NCI-H82 treated with DMSO at 0.1 percent for 48 hours (cell line): ENCODE results near the gene RAMP1.
A peak's percentile ranks its signal among the peaks of the same experiment; 100 is the strongest.

Experiments used
- DNase-seq: peaks from one replicate; lab custom pipeline; 2025; ENCODE audit not compliant: unreplicated experiment; lab: John Stamatoyannopoulos, UW

The RAMP1 gene

DNA sequence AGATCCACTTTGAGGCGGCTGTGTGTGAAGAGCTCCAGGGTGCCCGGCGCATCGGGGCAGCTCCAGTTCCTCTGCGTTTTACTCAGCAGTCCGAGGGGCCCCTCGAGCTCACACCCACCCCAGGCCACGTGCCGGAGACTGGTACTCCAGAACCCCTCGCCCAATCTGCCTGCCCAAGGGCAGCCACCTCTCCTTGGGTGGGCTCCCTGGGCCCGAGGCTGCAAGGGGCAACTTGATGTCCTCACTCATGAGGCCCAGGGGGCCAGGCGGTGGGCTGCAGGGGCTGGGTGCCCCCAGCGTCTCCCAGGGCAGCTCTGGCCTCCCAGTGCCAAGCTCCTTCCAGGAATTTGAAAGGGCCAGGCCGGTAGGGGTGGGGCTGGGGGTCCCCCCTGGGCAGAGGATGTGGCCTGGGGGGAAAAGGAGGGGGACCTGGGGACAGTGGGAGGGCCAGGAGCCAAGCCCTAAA, 16.7 kb downstream of the RAMP1 start:
- no peak for DNase-seq

DNA sequence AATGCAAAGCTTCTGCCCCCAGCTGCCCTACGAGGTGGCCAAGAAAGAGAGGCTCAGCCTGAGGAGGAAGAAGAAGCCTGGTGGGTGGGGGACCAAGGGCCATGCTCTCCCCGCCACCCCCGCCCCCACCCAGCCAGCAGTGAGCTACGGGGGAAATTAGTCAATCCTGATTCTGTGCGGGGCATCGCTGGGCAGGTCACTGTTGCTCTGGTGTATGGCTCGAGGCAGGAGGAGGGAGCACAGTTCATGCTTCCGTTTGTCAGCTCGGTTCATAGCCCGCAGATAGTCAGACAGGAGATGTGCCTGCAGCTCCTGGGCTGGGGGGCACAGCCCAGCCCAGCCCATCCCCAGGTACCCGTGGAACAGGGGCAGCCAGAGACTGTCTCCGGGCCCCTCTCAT, 17.1 kb downstream of the RAMP1 start:
- no peak for DNase-seq

DNA sequence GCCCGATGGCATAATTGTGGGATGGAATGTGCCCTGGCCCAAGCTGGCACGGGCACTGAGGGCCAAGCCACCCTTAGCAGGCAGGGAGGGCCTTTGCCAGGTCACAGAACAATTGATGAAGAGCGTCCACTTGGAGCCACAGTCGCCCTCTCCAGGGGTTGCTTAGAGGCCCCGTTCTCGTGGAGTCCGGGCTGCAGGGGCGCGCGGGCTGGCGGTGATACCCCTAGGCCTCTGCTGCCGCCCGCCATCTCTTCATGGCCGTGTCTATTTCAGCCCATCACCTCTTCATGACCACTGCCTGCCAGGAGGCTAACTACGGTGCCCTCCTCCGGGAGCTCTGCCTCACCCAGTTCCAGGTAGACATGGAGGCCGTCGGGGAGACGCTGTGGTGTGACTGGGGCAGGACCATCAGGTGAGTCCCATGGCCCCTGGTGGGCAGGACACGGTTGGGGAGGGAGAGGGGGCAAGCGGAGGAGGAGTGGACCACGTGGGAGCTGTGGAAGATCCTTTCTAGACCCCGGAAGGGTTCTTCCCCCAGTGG, 17.6 kb downstream of the RAMP1 start:
- no peak for DNase-seq

DNA sequence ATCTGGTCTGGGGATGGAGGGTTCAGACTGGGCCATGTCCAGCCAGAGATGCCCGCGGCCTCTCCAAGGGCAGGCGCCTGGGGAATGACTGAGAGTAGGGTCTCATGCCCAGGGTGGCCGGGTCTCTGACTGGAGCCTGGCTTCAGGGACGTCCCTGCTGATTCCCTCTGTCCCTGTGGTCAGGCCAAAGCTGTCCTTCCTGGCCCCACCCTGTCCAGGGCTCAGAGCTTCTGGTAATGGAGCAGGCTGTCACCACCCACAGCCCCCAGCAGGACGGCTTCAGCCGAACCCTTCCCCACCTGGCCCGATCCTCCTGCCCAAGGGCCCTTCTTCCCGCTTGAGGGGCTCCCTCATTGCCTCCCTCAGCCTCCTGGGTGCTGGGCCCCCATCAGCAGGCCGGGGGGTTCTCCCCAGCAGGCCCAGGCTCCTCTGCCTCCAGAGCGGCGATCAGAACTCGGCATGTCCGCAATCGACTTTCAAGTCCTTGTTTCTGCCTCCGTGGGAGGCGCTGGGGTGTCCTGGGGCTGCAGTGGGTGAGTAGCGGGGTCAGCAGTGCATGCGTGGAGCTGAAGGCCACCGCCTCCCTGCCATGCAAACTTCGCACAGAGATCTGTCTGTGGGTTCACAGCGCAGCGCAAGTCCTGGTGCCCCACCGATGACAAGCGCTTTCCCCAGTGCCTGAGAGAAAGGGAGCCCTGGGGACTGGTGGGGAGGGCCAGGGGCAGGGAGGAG, 18.3 kb downstream of the RAMP1 start:
- DNase-seq, result no peak

DNA sequence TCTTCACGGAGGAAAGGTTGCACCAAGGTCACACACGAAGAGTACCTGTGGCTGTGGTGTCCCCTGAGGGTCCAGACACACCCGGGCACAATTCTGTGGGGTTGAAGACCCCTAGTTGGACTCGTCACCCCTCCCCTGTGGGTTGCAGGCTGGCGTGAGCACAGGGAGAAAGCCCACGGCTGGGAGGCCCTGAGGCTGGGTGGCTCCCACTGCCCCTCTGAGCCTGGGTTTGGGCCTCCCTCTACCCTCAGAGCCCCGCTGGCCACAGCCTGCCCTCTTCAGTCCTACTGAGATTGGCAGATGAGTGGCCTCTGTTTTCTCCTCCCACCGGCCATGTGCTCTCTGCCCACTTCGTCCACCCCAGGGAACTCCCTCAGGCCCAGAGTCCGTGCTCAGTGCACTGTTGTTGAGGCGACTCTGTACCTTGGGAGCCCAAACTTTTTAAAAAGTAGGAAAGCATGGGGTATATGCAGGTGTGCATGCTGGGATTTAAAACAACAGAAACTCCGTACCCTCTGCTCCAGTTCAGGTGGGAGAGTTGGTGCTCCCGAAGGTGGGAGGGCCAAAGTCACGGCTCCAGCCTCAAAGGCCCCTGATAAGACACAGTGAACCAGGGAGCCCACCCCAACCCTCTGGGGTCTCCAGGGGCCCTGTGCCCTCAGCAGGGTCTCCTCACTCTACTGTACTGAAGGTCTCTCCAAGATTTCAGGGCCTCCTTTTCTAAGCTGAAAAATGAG, 19.1 kb downstream of the RAMP1 start:
- no peak for DNase-seq

DNA sequence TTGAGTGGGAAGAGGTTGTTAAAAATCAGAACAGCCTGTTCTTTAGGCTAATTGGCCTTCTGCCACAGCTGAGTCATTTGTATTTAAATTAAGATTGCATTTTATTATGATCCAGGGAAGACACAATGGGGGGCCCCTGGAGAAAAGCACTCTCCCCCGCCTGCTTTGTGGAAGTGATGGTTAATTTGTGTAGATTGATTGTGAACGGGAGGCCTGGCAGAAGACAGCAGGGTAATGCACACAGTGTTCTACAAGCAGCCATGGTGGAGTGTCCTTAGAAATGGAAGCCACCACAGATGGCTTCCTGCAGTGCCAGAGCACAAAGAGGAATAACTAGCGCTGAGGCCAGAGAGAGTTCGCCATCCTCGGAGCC, 19.6 kb downstream of the RAMP1 start:
- no peak for DNase-seq

DNA sequence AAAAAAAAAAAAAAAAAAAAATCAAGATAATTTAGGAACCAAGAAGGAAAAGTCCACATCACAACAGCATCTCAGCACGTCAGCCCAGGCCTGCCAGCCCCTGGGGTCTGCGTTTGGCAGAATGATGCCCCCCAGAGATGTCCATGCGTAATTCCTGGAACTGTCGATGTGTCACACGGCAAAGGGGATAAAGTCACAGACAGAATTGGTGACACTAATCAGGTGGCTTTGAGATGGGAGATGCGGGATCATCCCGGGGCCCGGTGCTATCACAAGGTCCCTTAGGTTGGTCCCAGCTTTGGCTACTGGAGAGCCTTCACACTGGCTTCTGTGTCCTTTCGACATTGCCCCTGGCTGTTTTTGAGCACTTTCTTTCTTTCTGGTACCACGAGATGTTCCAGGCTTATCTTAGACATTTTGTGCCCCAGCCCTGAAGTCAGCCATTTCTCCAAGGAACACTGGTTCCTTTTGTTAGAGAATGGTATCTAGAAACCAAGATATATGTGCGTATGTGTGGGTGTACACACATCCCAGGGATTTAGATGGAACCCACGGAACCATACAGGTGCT, 20.7 kb downstream of the RAMP1 start:
- no peak for DNase-seq

DNA sequence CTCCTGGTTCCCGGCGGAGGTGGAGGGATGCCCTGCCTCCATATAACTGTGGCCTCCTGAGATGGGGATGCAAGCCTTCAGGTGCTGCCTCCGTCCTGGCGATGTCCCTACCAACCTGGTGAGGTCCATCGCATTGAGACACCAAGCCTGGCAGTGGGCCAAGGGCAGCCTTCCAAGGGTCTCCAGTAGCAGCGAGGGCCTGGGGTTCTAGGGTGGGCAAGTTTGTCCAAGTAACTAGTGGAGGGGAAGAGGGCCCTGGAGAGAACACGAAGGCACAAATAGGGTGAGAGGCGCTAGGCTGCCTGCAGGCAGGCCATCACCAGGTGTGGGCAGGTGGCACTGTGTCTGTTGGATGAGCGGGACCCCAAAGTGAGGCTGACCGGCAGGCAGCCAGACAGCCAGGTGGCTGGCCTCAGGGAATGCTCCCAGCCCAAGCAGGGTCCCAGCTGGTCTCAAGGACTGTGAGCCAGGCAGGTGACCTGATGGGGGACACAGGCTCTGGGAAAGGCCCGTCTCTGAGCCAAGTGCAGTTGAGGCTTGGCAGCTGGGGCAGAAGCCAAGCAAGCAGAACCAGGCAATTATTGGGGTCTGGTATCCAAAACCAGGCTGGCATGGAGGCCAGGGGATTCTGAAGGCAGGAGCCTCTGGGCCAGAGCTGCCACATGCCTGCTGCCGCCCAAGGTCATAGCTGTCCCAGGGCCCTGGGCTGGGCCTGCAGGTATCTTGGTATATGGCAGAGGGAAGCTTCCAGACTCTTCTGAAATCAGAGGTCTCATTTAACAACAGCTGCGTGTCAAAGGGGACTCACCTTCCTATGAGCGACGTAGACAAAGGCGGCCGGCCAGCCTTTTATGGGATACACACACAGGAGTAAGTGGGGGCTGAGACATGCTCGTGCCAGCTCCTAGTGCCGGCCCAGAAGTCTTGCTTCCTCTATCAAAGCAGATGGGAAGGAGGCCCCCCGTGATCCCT, 23.4 kb downstream of the RAMP1 start:
- DNase-seq, result no peak

DNA sequence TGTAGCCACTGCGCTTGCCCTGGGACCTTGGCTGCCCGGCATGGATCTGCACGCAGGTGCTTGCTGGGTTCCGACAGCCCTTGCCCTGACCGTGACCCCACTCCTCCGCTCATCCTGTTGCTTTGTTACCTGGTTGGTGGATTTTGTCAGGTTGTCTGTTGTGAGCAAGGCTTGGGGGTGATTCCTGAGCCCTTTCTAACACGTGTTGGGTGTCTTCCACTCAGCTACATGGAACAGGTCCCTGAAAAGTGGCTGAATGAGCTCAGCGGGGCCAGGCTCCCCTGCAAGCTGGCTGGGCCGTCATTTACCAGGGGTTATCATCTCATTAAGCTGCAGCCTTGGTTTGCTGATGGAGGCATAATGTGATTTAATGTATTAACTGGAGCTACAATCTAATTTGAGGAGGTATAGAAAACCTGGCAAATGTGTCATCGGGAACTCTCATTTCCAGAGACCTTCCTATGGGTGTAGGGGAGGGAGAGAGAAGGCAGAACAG, 24.6 kb downstream of the RAMP1 start:
- DNase-seq, result peak; percentile 97

DNA sequence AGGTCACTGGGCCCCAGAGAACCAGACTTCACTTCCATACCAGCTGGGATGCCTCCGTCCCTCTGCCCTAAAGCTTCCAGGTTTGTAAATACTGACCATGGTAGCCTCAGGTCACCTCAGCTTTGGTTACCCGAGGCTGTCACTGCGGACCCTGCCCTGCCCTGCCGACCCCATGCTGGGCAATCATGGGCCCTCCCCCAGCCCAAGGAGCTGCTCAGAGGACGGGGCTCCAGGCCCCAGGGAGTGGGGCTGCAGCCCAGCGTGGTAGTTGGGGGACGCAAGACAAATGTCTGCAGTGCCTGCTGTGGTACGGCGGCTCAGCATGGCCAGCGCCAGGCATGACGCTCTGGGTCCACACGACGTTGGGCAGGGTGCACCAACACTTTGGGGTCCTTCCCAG, 25.3 kb downstream of the RAMP1 start:
- DNase-seq, result no peak

DNA sequence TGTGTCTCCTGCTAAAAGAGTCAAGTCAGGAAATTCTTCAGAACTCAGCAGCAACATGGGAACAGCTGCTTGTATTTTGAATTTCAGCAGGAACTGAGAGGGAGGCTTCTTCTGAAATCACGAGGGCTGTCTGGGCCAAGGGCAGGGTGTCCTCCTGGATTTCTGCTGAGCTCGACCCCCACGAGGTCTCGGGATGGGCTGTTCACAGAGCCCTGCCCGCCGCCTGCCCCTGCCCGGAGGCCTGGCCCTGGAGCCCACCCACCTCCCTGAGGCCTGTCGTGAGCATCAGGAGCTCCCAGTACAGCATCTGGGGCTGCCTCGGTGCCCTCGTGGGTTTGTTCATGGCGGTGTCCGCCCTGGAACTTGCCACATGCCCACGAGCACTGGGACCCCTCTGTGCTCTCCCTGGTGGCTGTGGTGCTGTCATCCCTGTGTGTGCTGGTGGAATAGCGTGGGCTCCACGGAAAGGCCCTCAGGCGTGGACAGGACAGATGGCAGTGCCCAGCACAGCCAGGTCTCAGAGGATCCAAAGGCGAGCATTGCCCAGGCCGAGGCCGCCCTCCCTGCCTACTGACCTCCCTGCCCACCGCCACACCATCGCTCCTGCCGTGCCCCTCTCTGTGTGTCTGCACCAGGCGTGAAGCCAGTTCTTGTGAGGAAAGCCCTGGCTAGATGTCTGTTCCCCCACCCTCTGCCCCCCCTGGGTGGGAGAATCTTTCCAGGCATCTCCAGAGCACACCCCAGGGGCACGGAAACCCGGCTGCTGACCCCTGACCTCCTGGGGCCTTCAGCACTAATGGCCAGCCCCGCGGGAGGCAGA, 25.9 kb downstream of the RAMP1 start:
- DNase-seq, result no peak

DNA sequence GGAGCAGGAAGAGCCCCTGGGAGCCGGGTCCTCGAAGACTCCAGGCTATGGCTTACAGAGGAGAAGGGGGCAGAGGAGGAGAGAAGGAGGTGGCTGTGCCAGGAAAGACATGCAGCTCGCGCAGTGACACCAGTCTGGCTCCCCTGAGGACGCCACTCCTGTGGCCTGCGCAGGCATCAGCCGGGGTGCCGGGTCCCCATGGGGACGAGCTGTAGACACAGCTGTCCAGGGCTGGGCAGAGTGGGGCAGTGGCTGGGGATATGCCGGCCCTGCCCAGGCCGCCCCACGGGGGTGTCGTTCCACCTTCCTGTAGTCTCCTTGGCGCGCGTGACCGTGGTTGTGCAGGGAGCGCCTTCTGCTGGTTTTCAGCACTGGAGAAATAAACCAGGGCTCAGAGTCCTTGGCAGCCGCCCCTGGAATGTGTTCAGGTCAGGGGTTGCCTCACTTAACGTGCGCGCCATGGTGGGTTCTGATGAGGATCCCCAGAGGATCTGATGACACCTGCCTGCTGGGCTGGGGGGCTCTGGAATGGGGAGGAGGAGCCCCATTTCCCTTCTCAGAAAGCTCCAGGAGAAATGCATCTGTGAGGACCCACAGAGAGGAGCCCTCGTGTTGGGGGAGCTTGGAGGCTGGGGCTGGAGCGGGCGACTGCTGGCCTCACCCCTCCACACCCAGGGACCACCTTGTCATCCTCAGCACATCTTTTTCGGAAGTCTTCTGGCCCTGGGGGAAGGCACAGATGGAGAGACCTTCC, 26.7 kb downstream of the RAMP1 start:
- DNase-seq, result no peak

DNA sequence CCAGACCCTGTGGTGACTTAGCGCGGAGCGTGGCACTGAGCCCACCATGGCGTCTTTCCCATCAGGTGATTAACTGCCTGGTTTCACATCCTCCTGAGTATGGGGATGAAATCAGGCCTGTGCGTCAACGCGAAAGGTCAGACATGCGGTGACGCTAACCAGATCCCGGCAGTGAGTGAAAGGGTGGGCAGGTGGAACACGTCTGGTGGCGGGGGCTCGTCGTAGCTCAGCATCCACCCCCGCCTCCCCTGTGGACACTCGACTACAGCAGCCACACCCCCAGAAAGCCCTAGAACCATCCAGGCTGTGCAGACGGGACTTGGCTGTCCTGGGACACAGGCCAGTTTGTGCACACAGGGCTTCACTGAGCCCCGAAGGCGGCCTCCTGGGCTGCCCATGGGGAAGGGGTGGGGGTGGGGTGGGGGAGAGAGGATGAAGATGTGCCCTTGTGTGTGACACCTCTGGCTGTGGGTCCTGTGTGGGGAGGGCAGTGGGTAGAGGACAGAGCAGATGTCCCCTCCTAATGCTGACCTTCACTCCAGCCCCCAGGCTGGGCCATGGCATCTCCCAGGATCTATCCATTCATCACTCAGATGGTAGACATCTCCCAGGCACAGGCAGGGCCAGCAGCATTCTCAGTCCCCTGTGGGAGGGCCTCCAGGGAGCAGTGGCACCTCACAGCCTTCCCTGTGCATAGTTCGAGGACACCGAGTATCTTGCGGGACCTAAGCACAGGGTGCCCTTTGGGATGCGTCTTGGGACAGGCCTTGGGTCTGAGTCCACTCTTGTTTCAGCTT, 27.5 kb downstream of the RAMP1 start:
- no peak for DNase-seq

DNA sequence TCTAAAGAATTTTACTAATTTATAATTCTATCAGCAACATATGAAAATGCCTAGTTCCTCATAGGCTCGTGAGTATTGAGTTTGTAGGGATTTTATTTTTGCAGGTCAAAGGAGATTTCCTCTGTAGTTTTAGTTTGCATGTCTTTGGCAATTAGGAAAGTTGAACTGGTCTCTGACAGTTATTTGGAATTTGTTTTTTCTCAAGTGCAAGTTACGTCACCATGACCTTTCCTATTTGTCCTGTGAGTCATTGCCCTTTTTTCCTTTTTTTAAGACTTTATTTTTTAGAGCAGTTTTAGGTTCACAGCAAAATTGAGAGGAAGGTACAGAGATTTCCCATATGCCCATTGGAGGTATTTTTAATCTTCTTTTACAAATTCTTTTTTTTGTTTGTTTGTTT, 29.0 kb downstream of the RAMP1 start:
- no peak for DNase-seq

DNA sequence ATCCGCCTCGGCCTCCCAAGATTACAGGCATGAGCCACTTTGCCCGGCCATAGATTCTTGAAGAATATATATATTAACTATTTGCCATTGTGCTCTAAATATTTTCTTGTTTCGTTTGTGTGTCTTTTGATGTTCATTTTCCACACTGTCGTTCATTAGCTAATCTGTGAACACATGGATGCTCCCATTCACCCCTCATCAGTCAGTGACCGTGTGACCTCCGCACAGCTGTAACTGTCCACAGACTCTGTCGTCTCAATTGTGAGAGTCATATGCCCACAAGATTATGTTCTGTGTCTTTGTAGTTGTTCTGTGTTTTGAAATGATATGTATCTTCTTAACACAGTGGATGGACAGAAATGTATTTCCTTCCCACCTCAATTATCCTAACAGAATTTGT, 29.6 kb downstream of the RAMP1 start:
- no peak for DNase-seq

DNA sequence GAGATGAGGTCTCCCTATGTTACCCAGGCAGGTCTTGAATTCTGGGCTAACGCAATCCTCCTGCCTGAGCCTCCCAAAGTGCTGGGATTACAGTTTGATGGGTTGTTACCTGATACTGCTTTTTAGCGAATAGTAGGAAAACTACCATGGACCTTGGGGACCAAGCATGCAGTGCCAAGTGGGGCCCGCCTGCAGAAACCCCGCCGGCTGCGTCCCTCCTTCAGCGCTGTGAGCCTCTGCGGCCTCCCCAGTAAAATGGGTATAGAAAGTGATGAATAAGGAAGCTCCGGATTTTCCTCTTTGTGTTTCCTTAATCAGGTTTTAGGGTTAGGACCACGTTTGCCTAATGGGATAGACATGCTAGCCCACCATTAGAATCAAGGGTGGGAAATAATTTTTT, 30.4 kb downstream of the RAMP1 start:
- no peak for DNase-seq

DNA sequence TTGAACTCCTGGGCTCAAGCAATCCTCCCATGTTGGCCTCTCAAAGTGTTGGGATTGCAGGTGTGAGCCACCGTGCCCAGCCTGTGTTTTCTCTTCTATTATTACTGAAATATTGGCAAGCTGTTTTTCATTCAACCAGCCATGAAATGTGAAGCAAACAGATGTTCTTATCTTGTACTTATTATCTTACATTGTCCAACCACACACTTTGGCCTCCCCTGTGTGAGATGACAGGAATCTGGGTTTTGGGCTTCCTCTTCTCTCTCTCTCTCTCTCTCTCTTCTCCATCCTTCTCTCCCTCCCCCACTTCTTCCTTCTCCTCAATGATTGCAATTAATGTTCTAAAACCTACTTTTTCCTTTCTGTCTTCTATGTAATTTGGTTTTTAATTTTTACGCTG, 33.1 kb downstream of the RAMP1 start:
- DNase-seq, result no peak

DNA sequence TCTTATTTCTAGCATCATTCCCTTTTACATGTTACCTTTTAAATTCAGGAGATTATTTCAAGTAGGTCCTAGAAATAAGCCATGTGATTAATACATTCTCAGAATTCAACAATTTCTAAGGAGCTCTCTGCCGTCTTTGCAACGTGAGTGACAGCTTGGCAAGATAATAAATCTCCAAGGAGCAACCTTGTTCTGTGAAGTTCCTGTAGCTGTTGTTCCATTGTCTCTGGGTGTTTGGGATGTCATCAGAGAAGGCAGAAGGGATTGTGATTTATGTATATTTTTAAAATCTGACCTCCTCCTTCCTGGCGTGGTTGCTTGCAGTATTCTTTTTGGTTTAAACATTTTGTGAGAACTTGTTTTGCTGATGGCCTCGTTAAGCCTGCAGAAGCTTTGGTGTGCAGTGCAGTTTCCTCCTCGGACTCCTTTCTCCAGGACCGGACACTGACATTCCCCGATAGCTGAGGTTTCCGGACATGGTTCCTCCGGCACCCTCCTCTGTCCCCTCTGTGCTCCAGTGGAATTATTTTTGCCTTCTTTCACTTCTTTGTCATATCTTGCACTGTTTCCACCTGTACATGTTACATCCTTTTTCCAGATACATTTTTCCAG, 33.7 kb downstream of the RAMP1 start:
- no peak for DNase-seq
